DND-41 (cell line): ENCODE data around the gene HCN2.

Experiments
- ATAC-seq: fragments of 200-7000 bp; cut with Tn5 transposase; 3 replicates; pipeline ENCODE4 v1.9.1; 2021; ENCODE audit warnings: low read depth; ENCODE audit not compliant: insufficient read depth
- DNase-seq: peaks from one replicate; pipeline ENCODE4 v3.0.0-alpha.2; 2020
- H2AFZ ChIP-seq: 2 replicates; pipeline ENCODE4 v1.6.0; 2012; ENCODE audit warnings: low read depth, low read length
- H3K27ac ChIP-seq: 2 replicates; pipeline ENCODE4 v1.5.1; 2012; ENCODE audit warnings: low read length, inconsistent platforms
- H3K27me3 ChIP-seq: fragments of 200-600 bp; sonication (generic); 2 replicates; pipeline ENCODE4 v1.6.0; 2012; ENCODE audit warnings: low read length, mild to moderate bottlenecking, inconsistent platforms; ENCODE audit not compliant: insufficient read depth, poor library complexity
- H3K36me3 ChIP-seq: 2 replicates; pipeline ENCODE4 v1.5.1; 2012; ENCODE audit warnings: low read length, inconsistent platforms; ENCODE audit not compliant: insufficient read depth
- H3K4me1 ChIP-seq: 2 replicates; pipeline ENCODE4 v1.5.1; 2012; ENCODE audit warnings: mild to moderate bottlenecking, low read length; ENCODE audit not compliant: insufficient read depth
- H3K4me2 ChIP-seq: 2 replicates; pipeline ENCODE4 v1.6.0; 2012; ENCODE audit warnings: mild to moderate bottlenecking, moderate library complexity, low read length, inconsistent platforms; ENCODE audit not compliant: insufficient read depth
- H3K4me3 ChIP-seq, 2 experiments: fragments of 200-600 bp in 1 of 2; shearing (Covaris generic) in 1 of 2; 2 replicates each; pipeline ENCODE4 v1.5.1; 2012 to 2016; ENCODE audit warnings: inconsistent platforms in 2 of 2, low read length in 2 of 2, mild to moderate bottlenecking in 2 of 2, low read depth in 1 of 2, moderate library complexity in 1 of 2
- H3K79me2 ChIP-seq: 2 replicates; pipeline ENCODE4 v1.6.0; 2012; ENCODE audit warnings: low read length, inconsistent platforms; ENCODE audit not compliant: insufficient read depth
- H3K9ac ChIP-seq: 2 replicates; pipeline ENCODE4 v1.6.0; 2012; ENCODE audit warnings: low read depth, mild to moderate bottlenecking, inconsistent platforms, low read length, moderate library complexity
- H3K9me3 ChIP-seq: 2 replicates; pipeline ENCODE4 v1.5.1; 2012; ENCODE audit warnings: low read length, moderate library complexity, mild to moderate bottlenecking, inconsistent platforms; ENCODE audit not compliant: insufficient read depth, severe bottlenecking
- H4K20me1 ChIP-seq: 2 replicates; pipeline ENCODE4 v1.6.0; 2012; ENCODE audit warnings: low read length; ENCODE audit not compliant: insufficient read depth
- CTCF ChIP-seq: IDR thresholded peaks from 2 replicates; pipeline ENCODE4 v1.5.1; 2012; ENCODE audit warnings: borderline replicate concordance, low read length, moderate library complexity, mild to moderate bottlenecking; ENCODE audit not compliant: poor library complexity, severe bottlenecking; ENCODE audit errors: extremely low read depth
- EZH2 ChIP-seq: IDR thresholded peaks from 3 replicates; pipeline ENCODE4 v1.6.1; 2012; ENCODE audit warnings: borderline replicate concordance, low read depth, mild to moderate bottlenecking, moderate library complexity, low read length, inconsistent platforms; ENCODE audit not compliant: severe bottlenecking

HCN2 gene

GRCh38 chr19:621819-622218 is 32.1 kb downstream of the HCN2 start:
- no peak overlapping the region for H2AFZ ChIP-seq
- DNase-seq (no peak), ATAC-seq (no peak)
- H3K4me3 ChIP-seq: no peak overlapping the region
- no peak overlapping the region for H3K27ac ChIP-seq
- peaks cover 16% of the 10 kb centered on the region for H4K20me1 ChIP-seq
- H3K36me3 ChIP-seq: peaks cover 82% of the 10 kb centered on the region
- H3K79me2 ChIP-seq: no peaks in the 10 kb centered on the region; the same call in 1 of the 2 replicates
- H3K9me3 ChIP-seq: no peaks in the 10 kb centered on the region
- no peak overlapping the region for H3K4me2 ChIP-seq
- H3K27me3 ChIP-seq: no peaks in the 10 kb centered on the region
- TF ChIP-seq CTCF: no peak
- no peak for TF ChIP-seq EZH2
- H3K9ac ChIP-seq: no peak overlapping the region
- H3K4me1 ChIP-seq: no peaks in the 10 kb centered on the region

- no peak overlapping the region for H3K4me3 ChIP-seq
- no peak overlapping the region for H3K27ac ChIP-seq
- H3K79me2 ChIP-seq: peaks cover 4% of the 10 kb centered on the region; the same call in 1 of the 2 replicates
- H3K9me3 ChIP-seq: no peaks in the 10 kb centered on the region
- no peaks in the 10 kb centered on the region for H3K27me3 ChIP-seq
- no peaks in the 10 kb centered on the region for H3K4me1 ChIP-seq
- ATAC-seq: no peak
- H4K20me1 ChIP-seq: peaks cover 16% of the 10 kb centered on the region
- DNase-seq: no peak
- peaks cover 80% of the 10 kb centered on the region for H3K36me3 ChIP-seq
- TF ChIP-seq EZH2 (no peak), CTCF (no peak)
- no peak overlapping the region for H3K9ac ChIP-seq
- no peak overlapping the region for H2AFZ ChIP-seq
- no peak overlapping the region for H3K4me2 ChIP-seq
Measured at GRCh38 chr19:622666-623065, 33.0 kb downstream of the HCN2 start.

- Histone ChIP-seq H2AFZ (no peak overlapping the region), H3K4me2 (no peak overlapping the region), H3K9ac (no peak overlapping the region), H4K20me1 (peaks cover 21% of the 10 kb centered on the region), H3K9me3 (no peaks in the 10 kb centered on the region), H3K4me3 (no peak overlapping the region), H3K27me3 (no peaks in the 10 kb centered on the region), H3K36me3 (peaks cover 81% of the 10 kb centered on the region), H3K27ac (no peak overlapping the region), H3K4me1 (0 out of 2 replicates have a peak, but pooled peaks cover 2% of the 10 kb centered on the region), H3K79me2 (peaks cover 11% of the 10 kb centered on the region; the same call in 1 of the 2 replicates)
- TF ChIP-seq CTCF (no peak), EZH2 (no peak)
- DNase-seq: no peak
- no peak for ATAC-seq
Measured at GRCh38 chr19:623175-623916, 33.7 kb downstream of the HCN2 start.
